WERI-Rb-1 (cell line): ENCODE measurements around the gene AGPAT2.

Experiments used
- DNase-seq: peaks from one replicate; pipeline ENCODE4 v3.0.0-alpha.2; 2020
- H3K27ac ChIP-seq: fragments of 250-450 bp; sonication (Bioruptor Pico); 2 replicates; pipeline ENCODE4 v1.5.1; 2020; ENCODE audit warnings: mild to moderate bottlenecking, moderate library complexity
- H3K27me3 ChIP-seq: fragments of 250-450 bp; sonication (Bioruptor Pico); 2 replicates; pipeline ENCODE4 v1.5.1; 2021; ENCODE audit warnings: mild to moderate bottlenecking, low read depth, moderate library complexity; ENCODE audit not compliant: insufficient read depth, severe bottlenecking
- H3K36me3 ChIP-seq: fragments of 250-450 bp; sonication (Bioruptor Pico); 2 replicates; pipeline ENCODE4 v1.5.1; 2020; ENCODE audit warnings: mild to moderate bottlenecking, moderate library complexity
- H3K4me3 ChIP-seq: 2 replicates; pipeline ENCODE4 v1.5.1; 2011; ENCODE audit warnings: low read depth, mild to moderate bottlenecking, control low read depth, low read length
- H3K9me3 ChIP-seq: fragments of 250-450 bp; sonication (Bioruptor Pico); 2 replicates; pipeline ENCODE4 v1.5.1; 2021; ENCODE audit warnings: mild to moderate bottlenecking, moderate library complexity; ENCODE audit not compliant: severe bottlenecking
- TF ChIP-seq, protein P1 (sequence below): IDR thresholded peaks from 2 replicates; pipeline ENCODE4 v1.5.1; 2011; ENCODE audit warnings: low read depth, mild to moderate bottlenecking, control low read depth, inconsistent platforms, low read length

Gene AGPAT2

DNA sequence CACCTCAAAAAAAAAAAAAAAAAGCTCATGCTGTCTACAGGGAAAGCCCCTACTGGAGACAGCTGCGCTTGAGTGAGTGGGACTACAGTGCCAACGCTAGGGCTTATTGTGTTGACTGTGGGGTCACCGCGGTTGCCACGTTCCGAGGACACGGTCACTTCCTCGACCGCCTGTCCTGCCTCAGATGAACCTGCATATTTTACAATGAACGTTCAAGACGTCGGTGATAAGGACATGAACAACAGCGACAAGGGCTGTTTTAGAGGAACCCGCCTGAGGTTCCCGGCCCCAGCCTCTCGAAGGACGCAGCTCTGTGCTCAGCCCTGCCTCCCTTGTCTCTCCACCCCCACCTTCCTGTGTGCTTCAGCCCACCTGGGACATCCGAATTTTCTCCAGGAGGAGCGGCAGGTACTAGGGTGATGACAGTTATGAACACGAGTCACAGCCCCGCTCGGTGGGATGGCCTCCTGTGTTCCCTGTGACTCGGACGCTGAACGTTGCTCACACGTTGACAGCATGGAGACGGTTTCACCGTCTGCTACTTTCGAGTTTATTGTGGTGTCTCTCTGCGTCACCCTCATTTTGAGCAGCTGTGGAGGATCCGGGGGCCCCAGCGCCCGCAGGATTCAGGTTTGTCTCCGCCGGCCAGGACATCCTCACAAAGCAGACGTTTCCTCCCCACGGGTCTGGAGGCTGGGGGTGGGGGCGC, 13.9 kb upstream of the AGPAT2 start:
- TF ChIP-seq, protein P1, sequence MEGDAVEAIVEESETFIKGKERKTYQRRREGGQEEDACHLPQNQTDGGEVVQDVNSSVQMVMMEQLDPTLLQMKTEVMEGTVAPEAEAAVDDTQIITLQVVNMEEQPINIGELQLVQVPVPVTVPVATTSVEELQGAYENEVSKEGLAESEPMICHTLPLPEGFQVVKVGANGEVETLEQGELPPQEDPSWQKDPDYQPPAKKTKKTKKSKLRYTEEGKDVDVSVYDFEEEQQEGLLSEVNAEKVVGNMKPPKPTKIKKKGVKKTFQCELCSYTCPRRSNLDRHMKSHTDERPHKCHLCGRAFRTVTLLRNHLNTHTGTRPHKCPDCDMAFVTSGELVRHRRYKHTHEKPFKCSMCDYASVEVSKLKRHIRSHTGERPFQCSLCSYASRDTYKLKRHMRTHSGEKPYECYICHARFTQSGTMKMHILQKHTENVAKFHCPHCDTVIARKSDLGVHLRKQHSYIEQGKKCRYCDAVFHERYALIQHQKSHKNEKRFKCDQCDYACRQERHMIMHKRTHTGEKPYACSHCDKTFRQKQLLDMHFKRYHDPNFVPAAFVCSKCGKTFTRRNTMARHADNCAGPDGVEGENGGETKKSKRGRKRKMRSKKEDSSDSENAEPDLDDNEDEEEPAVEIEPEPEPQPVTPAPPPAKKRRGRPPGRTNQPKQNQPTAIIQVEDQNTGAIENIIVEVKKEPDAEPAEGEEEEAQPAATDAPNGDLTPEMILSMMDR: no peak
- DNase-seq: no peak
- Histone ChIP-seq H3K9me3 (no peaks in the 10 kb centered on the region), H3K36me3 (no peaks in the 10 kb centered on the region), H3K27ac (no peak overlapping the region), H3K27me3 (no peaks in the 10 kb centered on the region), H3K4me3 (no peak overlapping the region)

DNA sequence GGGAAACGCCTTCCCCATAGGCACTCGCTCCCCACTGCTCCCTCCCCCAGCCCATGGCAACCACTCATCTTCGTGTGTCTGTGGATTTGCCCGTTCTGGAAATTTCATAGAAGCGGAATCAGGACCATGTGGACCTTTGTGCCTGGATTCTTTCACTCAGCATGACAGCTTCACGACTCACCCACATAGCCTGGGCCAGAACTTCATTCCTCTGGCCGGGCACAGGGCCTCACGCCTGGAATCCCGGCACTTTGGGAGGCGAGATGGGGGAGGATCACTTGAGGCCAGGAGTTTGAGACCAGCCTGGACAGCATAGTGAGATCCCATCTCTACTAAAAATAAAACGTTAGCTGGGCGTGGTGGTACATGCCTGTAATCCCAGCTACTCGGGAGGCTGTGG, 13.0 kb upstream of the AGPAT2 start:
- H3K27ac ChIP-seq: no peak overlapping the region

DNA sequence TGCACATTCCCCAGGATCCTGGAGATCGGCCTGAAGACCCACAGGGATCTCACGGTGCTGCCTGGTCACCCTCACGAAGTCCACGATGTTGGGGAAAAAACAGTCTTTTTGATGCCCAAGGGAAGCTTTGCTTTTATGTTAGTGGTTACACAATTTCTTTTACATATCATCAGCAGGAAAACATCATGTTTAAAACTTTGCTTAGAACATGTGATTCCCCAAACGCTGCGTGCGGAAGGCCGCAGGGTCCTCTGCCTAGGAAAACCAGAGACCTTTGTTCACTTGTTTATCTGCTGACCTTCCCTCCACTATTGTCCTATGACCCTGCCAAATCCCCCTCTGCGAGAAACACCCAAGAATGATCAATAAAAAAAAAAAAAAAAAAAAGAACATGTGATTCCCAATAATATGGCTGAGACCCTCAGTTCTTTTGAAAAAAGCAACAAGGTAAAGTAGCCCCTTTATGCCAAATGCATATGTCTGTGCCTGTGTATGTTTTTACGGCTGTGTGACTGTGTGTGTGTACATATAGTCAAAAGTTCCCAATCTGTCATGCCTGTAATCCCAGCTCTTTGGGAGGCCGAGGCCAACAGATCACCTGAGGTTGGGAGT, 11.5 kb upstream of the AGPAT2 start:
- Histone ChIP-seq H3K27me3 (no peaks in the 10 kb centered on the region), H3K9me3 (no peaks in the 10 kb centered on the region), H3K36me3 (no peaks in the 10 kb centered on the region), H3K4me3 (no peak overlapping the region), H3K27ac (no peak overlapping the region)
- DNase-seq: no peak
- TF ChIP-seq, protein P1: no peak

More for the DNA sequence above, 13.0 kb upstream of the AGPAT2 start:
- no peak for DNase-seq
- TF ChIP-seq, protein P1: no peak
- no peaks in the 10 kb centered on the region for H3K36me3 ChIP-seq
- no peaks in the 10 kb centered on the region for H3K27me3 ChIP-seq
- H3K9me3 ChIP-seq: no peaks in the 10 kb centered on the region
- no peak overlapping the region for H3K4me3 ChIP-seq

DNA sequence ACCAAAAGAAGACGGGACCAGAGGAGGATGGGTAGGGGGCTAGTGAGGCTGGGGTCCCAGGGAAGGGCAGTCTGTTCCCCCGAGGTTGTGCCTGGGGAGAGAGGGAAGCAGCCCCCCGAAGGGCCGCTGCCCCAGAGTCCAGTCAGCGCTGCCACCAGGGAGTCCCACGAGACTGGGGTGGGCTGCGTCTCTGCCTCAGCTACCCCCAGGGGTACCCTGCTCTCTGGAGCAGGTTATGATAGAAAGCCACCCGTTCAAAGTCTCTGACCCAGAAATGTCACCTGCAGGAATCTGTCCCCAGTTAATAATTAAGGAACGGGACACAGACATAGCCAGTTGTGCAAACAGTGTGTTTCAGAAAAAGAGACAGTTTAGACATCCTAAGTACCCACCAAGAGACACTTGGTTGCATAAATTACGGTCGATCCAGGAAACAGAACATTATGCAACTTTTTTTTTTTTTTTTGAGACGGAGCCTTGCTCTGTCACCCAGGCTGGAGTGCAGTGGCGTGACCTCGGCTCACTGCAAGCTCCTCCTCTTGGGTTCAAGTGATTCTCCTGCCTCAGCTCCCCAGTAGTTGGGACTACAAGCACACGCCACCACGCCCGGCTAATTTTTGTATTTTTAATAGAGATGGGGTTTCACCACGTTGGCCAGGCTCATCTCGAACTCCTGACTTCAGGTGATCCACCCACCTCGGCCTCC, 10.7 kb upstream of the AGPAT2 start:
- Histone ChIP-seq H3K27ac (peak overlapping the region; percentile 92), H3K9me3 (no peaks in the 10 kb centered on the region), H3K36me3 (no peaks in the 10 kb centered on the region), H3K27me3 (no peaks in the 10 kb centered on the region), H3K4me3 (no peak overlapping the region)
- TF ChIP-seq, protein P1: no peak
- DNase-seq: no peak

DNA sequence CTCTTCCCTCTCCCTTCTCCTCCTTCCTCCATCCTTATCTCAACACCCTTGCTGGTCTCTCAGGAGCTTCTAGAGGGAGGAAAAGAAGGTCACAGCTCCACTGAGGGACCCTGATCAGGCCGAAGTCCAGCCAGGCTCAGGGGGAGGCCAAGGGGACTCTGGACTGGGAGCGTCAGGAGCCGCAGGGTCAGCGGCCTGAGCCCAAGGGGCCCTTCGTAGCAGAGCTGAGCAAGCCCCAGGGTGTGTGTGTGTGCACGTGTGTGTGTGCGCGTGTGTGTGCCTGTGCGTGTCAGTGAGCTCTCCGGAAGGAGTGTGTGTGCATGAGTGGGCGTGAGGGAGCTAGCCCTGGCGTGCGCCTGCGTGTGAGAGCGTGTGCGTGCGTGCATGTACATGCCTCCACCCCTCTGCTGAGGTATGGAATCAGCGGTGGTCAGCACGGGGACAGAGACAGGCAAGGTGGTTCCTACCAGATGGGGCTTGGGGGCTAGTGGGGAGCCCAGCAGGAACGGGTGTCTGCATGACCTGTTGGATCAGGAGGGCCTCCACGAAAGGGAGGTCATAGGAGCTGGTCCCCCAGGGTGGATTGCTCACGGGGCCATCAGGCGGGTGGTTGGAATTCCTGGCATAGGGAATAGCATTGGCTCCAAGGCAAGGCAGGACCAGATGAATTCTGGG, 10.0 kb upstream of the AGPAT2 start:
- no peaks in the 10 kb centered on the region for H3K9me3 ChIP-seq
- no peaks in the 10 kb centered on the region for H3K36me3 ChIP-seq
- H3K27ac ChIP-seq: peak overlapping the region; percentile 92
- no peaks in the 10 kb centered on the region for H3K27me3 ChIP-seq
- DNase-seq: no peak
- no peak overlapping the region; the same call in 1 of the 2 replicates for H3K4me3 ChIP-seq
- TF ChIP-seq, protein P1: no peak
